ENCODE data around the gene SUGP2. TPM values are rescaled to one million over a fixed set of nuclear protein-coding genes. Genes with fewer than 3 reads are reported as not detected.

SUGP2 gene
- total RNA-seq, 1 experiment from 2014 or later, result 112 TPM

DNA sequence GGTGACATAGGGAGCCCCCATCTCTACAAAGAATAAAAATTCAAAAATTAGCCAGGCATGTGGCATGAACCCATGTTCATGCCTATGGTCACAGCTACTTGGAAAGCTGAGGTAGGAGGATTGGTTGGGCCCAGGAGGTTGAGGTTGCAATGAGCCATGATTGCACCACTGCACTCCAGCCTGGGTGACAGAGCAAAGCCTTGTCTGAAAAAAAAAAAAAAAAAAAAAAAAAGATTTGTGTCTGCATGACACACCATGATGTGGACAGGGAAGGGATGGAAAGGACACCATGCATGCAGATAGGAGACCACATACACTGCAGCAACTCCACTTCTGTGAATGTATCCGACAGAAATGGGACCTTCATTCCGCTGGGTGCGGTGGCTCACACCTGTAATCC lies 58.3 kb downstream of the SUGP2 start:
- in situ Hi-C loops (cut with HindIII; ENCODE audit: low pct_unique_long_range_greater_than_20kb, low sequenced_read_pairs) (no loop called here), intact Hi-C loops (cut with micrococcal nuclease; ENCODE audit: unreplicated experiment) (no loop called here)
- ChIA-PET POLR2A (interaction anchor here (0.6 kb wide), 1 partner anchor 9 kb away, joined by 4 read pairs; no protein-coding TSS in a partner anchor), CTCF (no interaction called here)
- H3K4me3 ChIP-seq (ENCODE audit: low read depth in 2 of 2, low read length in 2 of 2), result no peak overlapping the region
- no peak for DNase-seq (ENCODE audit: low read depth, low spot score)
- no peaks in the 10 kb centered on the region for H3K36me3 ChIP-seq (ENCODE audit: control insufficient read depth, insufficient read depth, low read length)
- no TSS peak for BruUV-seq (replicated peaks)
- no peaks in the 10 kb centered on the region for H3K9me3 ChIP-seq (ENCODE audit: control insufficient read depth, insufficient read depth, low read depth, low read length)
- no peak overlapping the region for H3K27ac ChIP-seq (ENCODE audit: low read length)
- no peaks in the 10 kb centered on the region for H3K27me3 ChIP-seq (ENCODE audit: control insufficient read depth, insufficient read depth, low read length)
- H3K4me1 ChIP-seq (ENCODE audit: control insufficient read depth, insufficient read depth, low read length), result peaks cover 10% of the 10 kb centered on the region
- TF ChIP-seq TCF7L2 (IDR thresholded peaks at IDR 0.05; ENCODE audit: low read depth, low read length) (no peak), POLR2AphosphoS5 (IDR thresholded peaks at IDR 0.05; ENCODE audit: low read depth, low read length) (no peak), SIN3A (IDR thresholded peaks at IDR 0.05; ENCODE audit: borderline replicate concordance, insufficient read depth, low read depth, low read length) (no peak)
- TF ChIP-seq, protein P1, sequence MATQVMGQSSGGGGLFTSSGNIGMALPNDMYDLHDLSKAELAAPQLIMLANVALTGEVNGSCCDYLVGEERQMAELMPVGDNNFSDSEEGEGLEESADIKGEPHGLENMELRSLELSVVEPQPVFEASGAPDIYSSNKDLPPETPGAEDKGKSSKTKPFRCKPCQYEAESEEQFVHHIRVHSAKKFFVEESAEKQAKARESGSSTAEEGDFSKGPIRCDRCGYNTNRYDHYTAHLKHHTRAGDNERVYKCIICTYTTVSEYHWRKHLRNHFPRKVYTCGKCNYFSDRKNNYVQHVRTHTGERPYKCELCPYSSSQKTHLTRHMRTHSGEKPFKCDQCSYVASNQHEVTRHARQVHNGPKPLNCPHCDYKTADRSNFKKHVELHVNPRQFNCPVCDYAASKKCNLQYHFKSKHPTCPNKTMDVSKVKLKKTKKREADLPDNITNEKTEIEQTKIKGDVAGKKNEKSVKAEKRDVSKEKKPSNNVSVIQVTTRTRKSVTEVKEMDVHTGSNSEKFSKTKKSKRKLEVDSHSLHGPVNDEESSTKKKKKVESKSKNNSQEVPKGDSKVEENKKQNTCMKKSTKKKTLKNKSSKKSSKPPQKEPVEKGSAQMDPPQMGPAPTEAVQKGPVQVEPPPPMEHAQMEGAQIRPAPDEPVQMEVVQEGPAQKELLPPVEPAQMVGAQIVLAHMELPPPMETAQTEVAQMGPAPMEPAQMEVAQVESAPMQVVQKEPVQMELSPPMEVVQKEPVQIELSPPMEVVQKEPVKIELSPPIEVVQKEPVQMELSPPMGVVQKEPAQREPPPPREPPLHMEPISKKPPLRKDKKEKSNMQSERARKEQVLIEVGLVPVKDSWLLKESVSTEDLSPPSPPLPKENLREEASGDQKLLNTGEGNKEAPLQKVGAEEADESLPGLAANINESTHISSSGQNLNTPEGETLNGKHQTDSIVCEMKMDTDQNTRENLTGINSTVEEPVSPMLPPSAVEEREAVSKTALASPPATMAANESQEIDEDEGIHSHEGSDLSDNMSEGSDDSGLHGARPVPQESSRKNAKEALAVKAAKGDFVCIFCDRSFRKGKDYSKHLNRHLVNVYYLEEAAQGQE (IDR thresholded peaks at IDR 0.05; ENCODE audit: insufficient read depth in 1 of 2, low read depth in 2 of 2, low read length in 1 of 2), result no peak
- TF ChIP-seq, protein P2, sequence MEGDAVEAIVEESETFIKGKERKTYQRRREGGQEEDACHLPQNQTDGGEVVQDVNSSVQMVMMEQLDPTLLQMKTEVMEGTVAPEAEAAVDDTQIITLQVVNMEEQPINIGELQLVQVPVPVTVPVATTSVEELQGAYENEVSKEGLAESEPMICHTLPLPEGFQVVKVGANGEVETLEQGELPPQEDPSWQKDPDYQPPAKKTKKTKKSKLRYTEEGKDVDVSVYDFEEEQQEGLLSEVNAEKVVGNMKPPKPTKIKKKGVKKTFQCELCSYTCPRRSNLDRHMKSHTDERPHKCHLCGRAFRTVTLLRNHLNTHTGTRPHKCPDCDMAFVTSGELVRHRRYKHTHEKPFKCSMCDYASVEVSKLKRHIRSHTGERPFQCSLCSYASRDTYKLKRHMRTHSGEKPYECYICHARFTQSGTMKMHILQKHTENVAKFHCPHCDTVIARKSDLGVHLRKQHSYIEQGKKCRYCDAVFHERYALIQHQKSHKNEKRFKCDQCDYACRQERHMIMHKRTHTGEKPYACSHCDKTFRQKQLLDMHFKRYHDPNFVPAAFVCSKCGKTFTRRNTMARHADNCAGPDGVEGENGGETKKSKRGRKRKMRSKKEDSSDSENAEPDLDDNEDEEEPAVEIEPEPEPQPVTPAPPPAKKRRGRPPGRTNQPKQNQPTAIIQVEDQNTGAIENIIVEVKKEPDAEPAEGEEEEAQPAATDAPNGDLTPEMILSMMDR (IDR thresholded peaks at IDR 0.05), result no peak
- no peak for ATAC-seq

DNA sequence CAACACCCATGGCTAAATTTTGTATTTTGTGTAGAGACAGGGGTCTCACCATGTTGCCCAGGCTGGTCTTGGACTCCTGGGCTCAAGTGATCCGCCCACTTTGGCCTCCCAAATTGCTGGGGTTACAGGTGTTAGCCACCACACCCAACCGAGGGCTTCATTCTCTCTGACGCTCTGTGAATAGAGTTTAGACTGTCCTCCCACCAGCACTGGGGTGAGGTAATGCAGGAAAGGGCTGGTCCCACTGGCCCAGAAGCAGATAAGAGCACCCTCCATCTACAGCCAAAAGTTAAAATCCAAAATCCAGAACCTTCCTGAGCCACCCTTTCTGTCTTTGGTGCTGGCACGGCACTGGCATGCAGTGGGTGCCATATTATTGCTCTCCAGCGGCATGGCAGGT lies 60.5 kb downstream of the SUGP2 start:
- intact Hi-C loops (cut with micrococcal nuclease; ENCODE audit: unreplicated experiment) (no loop called here), in situ Hi-C loops (cut with HindIII; ENCODE audit: low pct_unique_long_range_greater_than_20kb, low sequenced_read_pairs) (no loop called here)
- Histone ChIP-seq H3K4me3 (ENCODE audit: low read depth in 2 of 2, low read length in 2 of 2) (no peak overlapping the region), H3K27me3 (ENCODE audit: control insufficient read depth, insufficient read depth, low read length) (no peaks in the 10 kb centered on the region), H3K36me3 (ENCODE audit: control insufficient read depth, insufficient read depth, low read length) (no peaks in the 10 kb centered on the region), H3K4me1 (ENCODE audit: control insufficient read depth, insufficient read depth, low read length) (peaks cover 12% of the 10 kb centered on the region; the same call in 1 of the 2 replicates), H3K27ac (ENCODE audit: low read length) (peak overlapping the region; percentile 75), H3K9me3 (ENCODE audit: control insufficient read depth, insufficient read depth, low read depth, low read length) (no peaks in the 10 kb centered on the region)
- POLR2A ChIA-PET, result interaction anchor here (0.6 kb wide), 1 partner anchor 50 kb away, joined by 6 read pairs; no protein-coding TSS in a partner anchor
- no peak for ATAC-seq
- BruUV-seq (replicated peaks), result no TSS peak
- DNase-seq (ENCODE audit: low read depth, low spot score), result no peak
- CTCF ChIA-PET, result interaction anchor here (0.6 kb wide), 1 partner anchor 11 kb away, joined by 4 read pairs; no protein-coding TSS in a partner anchor
- TF ChIP-seq TCF7L2 (IDR thresholded peaks at IDR 0.05; ENCODE audit: low read depth, low read length), result no peak
- no peak for TF ChIP-seq SIN3A (IDR thresholded peaks at IDR 0.05; ENCODE audit: borderline replicate concordance, insufficient read depth, low read depth, low read length)
- TF ChIP-seq POLR2AphosphoS5 (IDR thresholded peaks at IDR 0.05; ENCODE audit: low read depth, low read length), result no peak

DNA sequence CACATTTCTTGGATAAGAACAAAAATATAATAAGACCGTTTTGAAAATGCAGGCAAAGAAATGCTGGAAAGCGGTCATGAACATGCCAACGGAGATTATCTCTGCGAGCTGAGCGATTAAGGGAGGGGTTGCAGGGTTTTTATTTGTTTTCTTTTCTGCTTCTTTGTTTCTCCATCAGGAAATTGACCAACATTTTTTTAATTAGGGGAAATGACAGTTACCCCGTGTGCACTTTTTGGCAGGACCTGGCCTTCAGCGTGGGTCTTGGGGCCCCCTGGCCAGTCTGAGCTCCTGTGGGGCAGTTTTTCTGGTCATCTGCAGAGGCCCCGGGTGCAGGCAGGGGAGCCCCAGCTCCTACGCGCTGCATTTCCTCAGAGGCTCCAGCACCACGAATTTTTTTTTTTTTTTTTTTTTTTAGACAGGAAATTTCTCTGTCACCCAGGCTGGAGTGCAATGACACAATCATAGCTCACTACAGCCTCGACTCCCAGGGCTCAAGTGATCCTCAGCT lies 61.0 kb downstream of the SUGP2 start:
- H3K27me3 ChIP-seq (ENCODE audit: control insufficient read depth, insufficient read depth, low read length), result no peaks in the 10 kb centered on the region
- H3K9me3 ChIP-seq (ENCODE audit: control insufficient read depth, insufficient read depth, low read depth, low read length), result no peaks in the 10 kb centered on the region
- TF ChIP-seq POLR2AphosphoS5 (IDR thresholded peaks at IDR 0.05; ENCODE audit: low read depth, low read length), result no peak
- TF ChIP-seq, protein P1 (IDR thresholded peaks at IDR 0.05; ENCODE audit: insufficient read depth in 1 of 2, low read depth in 2 of 2, low read length in 1 of 2), result no peak
- TF ChIP-seq, protein P2 (IDR thresholded peaks at IDR 0.05), result no peak
- no peak for TF ChIP-seq SIN3A (IDR thresholded peaks at IDR 0.05; ENCODE audit: borderline replicate concordance, insufficient read depth, low read depth, low read length)
- no peak for TF ChIP-seq TCF7L2 (IDR thresholded peaks at IDR 0.05; ENCODE audit: low read depth, low read length)
- no peaks in the 10 kb centered on the region for H3K36me3 ChIP-seq (ENCODE audit: control insufficient read depth, insufficient read depth, low read length)
- ChIA-PET CTCF (interaction anchor here (0.6 kb wide), 1 partner anchor 11 kb away, joined by 4 read pairs; no protein-coding TSS in a partner anchor), POLR2A (interaction anchor here (0.6 kb wide), 1 partner anchor 51 kb away, joined by 6 read pairs; no protein-coding TSS in a partner anchor)
- in situ Hi-C loops (cut with HindIII; ENCODE audit: low pct_unique_long_range_greater_than_20kb, low sequenced_read_pairs), result no loop called here
- no peak overlapping the region for H3K4me3 ChIP-seq (ENCODE audit: low read depth in 2 of 2, low read length in 2 of 2)
- peak; percentile 73 for ATAC-seq
- intact Hi-C loops (cut with micrococcal nuclease; ENCODE audit: unreplicated experiment), result no loop called here
- peak overlapping the region; percentile 75 for H3K27ac ChIP-seq (ENCODE audit: low read length)
- no peak for DNase-seq (ENCODE audit: low read depth, low spot score)
- BruUV-seq (replicated peaks), result no TSS peak
- H3K4me1 ChIP-seq (ENCODE audit: control insufficient read depth, insufficient read depth, low read length), result peaks cover 17% of the 10 kb centered on the region
